Neural cell (in vitro differentiated cells): ENCODE results near the gene DHX16. TPM values are rescaled to one million over a fixed set of nuclear protein-coding genes. Genes with fewer than 3 reads are reported as not detected.

ENCODE experiments used
- H2AFZ ChIP-seq: fragments of 200-600, 300-800 bp; sonication (generic), shearing (Covaris generic); 2 replicates; pipeline ENCODE4 v1.6.0; 2014; ENCODE audit warnings: low read depth, mild to moderate bottlenecking, antibody characterized with exemption, low read length, moderate library complexity
- H3F3A ChIP-seq: fragments of 200-600 bp; shearing (Covaris generic); 2 replicates; pipeline ENCODE4 v1.6.1; 2016; ENCODE audit warnings: mild to moderate bottlenecking, moderate library complexity, mixed read lengths, antibody characterized with exemption, low read length; ENCODE audit not compliant: insufficient read depth, poor library complexity, severe bottlenecking
- H3K27ac ChIP-seq: fragments of 200-600, 300-800 bp; sonication (generic), shearing (Covaris generic); 2 replicates; pipeline ENCODE4 v1.5.1; 2014; ENCODE audit warnings: mild to moderate bottlenecking, low read length, moderate library complexity
- H3K27me3 ChIP-seq: fragments of 300-800, 200-600 bp; sonication (generic), shearing (Covaris generic); 2 replicates; pipeline ENCODE4 v1.6.0; 2014; ENCODE audit warnings: mild to moderate bottlenecking, low read depth, low read length, moderate library complexity; ENCODE audit not compliant: insufficient read depth
- H3K36me3 ChIP-seq: fragments of 300-800, 200-600 bp; sonication (generic), shearing (Covaris generic); 2 replicates; pipeline ENCODE4 v1.5.1; 2014; ENCODE audit warnings: mild to moderate bottlenecking, antibody characterized with exemption, low read length, moderate library complexity; ENCODE audit not compliant: insufficient read depth
- H3K4me2 ChIP-seq: fragments of 300-800, 200-600 bp; sonication (generic), shearing (Covaris generic); 2 replicates; pipeline ENCODE4 v1.6.0; 2014; ENCODE audit warnings: mild to moderate bottlenecking, low read length
- H3K4me3 ChIP-seq: fragments of 300-800, 200-600 bp; sonication (generic), shearing (Covaris generic); 2 replicates; pipeline ENCODE4 v1.5.1; 2014; ENCODE audit warnings: mild to moderate bottlenecking, low read length, moderate library complexity
- H3K79me2 ChIP-seq: fragments of 200-600 bp; shearing (Covaris generic); replicated peaks from 2 replicates; pipeline ENCODE4 v1.6.0; 2014; ENCODE audit warnings: mild to moderate bottlenecking, low read length, moderate library complexity; ENCODE audit not compliant: insufficient read depth
- H3K9ac ChIP-seq: fragments of 300-800, 200-600 bp; sonication (generic), shearing (Covaris generic); 2 replicates; pipeline ENCODE4 v1.6.1; 2016; ENCODE audit warnings: mild to moderate bottlenecking, low read length, mixed read lengths
- H3K9me2 ChIP-seq: fragments of 200-600 bp; shearing (Covaris generic); 2 replicates; pipeline ENCODE4 v1.6.1; 2016; ENCODE audit warnings: mild to moderate bottlenecking, low read length, mixed read lengths; ENCODE audit not compliant: insufficient read depth
- H3K9me3 ChIP-seq: fragments of 200-600, 300-800 bp; sonication (generic), shearing (Covaris generic); 2 replicates; pipeline ENCODE4 v1.6.1; 2016; ENCODE audit warnings: mild to moderate bottlenecking, mixed run types, low read length, moderate library complexity, mixed read lengths
- H4K20me1 ChIP-seq: fragments of 200-600 bp; shearing (Covaris generic); 2 replicates; pipeline ENCODE4 v1.6.1; 2016; ENCODE audit warnings: mild to moderate bottlenecking, mixed run types; ENCODE audit not compliant: insufficient read depth
- EP300 ChIP-seq: fragments of 450-650 bp; conservative IDR thresholded peaks from 2 replicates; pipeline ENCODE4 v1.6.1; 2014; ENCODE audit warnings: antibody characterized with exemption, mild to moderate bottlenecking, moderate library complexity; ENCODE audit not compliant: poor library complexity, severe bottlenecking
- EZH2 ChIP-seq: fragments of 200-600, 300-800 bp; shearing (Covaris generic), sonication (generic); IDR thresholded peaks from 2 replicates; pipeline ENCODE4 v1.6.1; 2014; ENCODE audit warnings: antibody characterized with exemption, low read length, borderline replicate concordance, mild to moderate bottlenecking; ENCODE audit not compliant: insufficient read depth, poor library complexity, severe bottlenecking
- MXI1 ChIP-seq: fragments of 450-650 bp; conservative IDR thresholded peaks from 2 replicates; pipeline ENCODE4 v1.6.1; 2014; ENCODE audit warnings: antibody characterized with exemption, mild to moderate bottlenecking; ENCODE audit not compliant: poor library complexity, severe bottlenecking
- POLR2AphosphoS5 ChIP-seq: IDR thresholded peaks from 2 replicates; pipeline ENCODE4 v1.6.1; 2012
- RAD21 ChIP-seq: fragments of 450-650 bp; conservative IDR thresholded peaks from 2 replicates; pipeline ENCODE4 v1.6.1; 2014; ENCODE audit warnings: antibody characterized with exemption, mild to moderate bottlenecking, moderate library complexity
- SMC3 ChIP-seq: fragments of 450-650 bp; conservative IDR thresholded peaks from 2 replicates; pipeline ENCODE4 v1.6.1; 2014; ENCODE audit warnings: antibody characterized with exemption, mild to moderate bottlenecking, moderate library complexity; ENCODE audit not compliant: poor library complexity
- TAF1 ChIP-seq: IDR thresholded peaks from 2 replicates; pipeline ENCODE4 v1.6.1; 2012; ENCODE audit warnings: low read depth
- polyA plus RNA-seq: library from polyadenylated mRNA; depleted of rRNA; stranded (reverse); fragments of >200 nt; gene quantifications from 2 replicates; pipeline ENCODE4 v1.2.3, GENCODE V29; 2014
- TF ChIP-seq, protein P1 (sequence below): fragments of 450-650 bp; IDR thresholded peaks from 2 replicates; pipeline ENCODE4 v1.5.1; 2014; ENCODE audit warnings: antibody characterized with exemption, mild to moderate bottlenecking, moderate library complexity; ENCODE audit not compliant: poor library complexity, severe bottlenecking
- TF ChIP-seq, protein P2 (sequence below): IDR thresholded peaks from 2 replicates; pipeline ENCODE4 v1.6.1; 2012; ENCODE audit warnings: borderline replicate concordance

The DHX16 gene
- polyA plus RNA-seq, 1 donor from 2014 or later, result 29.1 TPM

DNA sequence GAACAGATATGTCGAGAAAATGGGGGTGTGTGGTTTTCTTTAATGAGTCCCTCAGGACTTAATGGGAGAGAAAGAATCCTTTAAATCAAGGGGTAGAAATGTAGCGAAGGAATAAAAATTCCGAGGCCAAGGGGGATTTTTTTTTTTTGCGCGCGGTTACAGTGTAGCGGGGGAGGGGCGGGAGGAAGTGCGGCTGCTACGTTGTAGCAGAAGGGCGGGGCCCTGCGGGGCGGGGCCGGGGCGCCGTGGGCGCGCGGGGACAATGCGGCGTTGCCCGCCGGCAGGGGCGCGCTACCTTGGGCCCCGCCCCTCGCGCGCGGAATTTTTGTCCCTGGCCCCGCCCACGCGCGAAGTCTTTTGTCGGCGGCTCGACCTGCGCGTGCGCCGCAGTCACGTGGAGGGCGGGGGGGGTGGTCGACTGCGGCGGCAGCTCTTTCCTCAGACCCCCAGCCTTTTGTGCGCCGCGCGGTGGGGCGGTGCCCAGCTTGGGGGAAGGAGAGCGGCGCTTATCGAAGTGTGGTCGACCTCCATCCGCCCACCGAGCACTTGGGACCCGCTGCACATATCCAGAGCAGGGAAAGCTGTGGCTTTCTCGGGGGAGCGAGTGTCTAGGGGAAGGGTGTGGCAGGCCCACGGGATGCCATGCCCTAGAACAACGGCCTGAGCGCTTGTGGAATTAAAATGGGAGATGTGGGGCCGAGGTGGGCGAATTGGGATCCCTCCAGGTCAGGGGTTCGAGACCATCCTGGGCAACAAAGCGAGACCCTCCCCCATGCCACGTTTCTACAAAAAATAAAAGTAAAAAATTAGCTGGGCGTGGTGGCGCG lies 48.6 kb upstream of the DHX16 start:
- no peaks in the 10 kb centered on the region for H3K9me2 ChIP-seq
- H3K4me3 ChIP-seq, result peak overlapping the region; percentile 99
- no peaks in the 10 kb centered on the region for H3K9me3 ChIP-seq
- H3K9ac ChIP-seq, result peak overlapping the region; percentile 100
- H3K27ac ChIP-seq, result peak overlapping the region; percentile 100
- no peaks in the 10 kb centered on the region for H3K27me3 ChIP-seq
- no peak overlapping the region for H2AFZ ChIP-seq
- H3K79me2 ChIP-seq, result peaks cover 72% of the 10 kb centered on the region
- peak overlapping the region; percentile 93 for H3K4me2 ChIP-seq
- peaks cover 44% of the 10 kb centered on the region for H4K20me1 ChIP-seq
- H3K36me3 ChIP-seq, result peaks cover 6% of the 10 kb centered on the region
- H3F3A ChIP-seq, result peaks cover 17% of the 10 kb centered on the region
- peak; percentile 95 for TF ChIP-seq TAF1
- peak; percentile 45 for TF ChIP-seq EP300
- TF ChIP-seq, protein P1, sequence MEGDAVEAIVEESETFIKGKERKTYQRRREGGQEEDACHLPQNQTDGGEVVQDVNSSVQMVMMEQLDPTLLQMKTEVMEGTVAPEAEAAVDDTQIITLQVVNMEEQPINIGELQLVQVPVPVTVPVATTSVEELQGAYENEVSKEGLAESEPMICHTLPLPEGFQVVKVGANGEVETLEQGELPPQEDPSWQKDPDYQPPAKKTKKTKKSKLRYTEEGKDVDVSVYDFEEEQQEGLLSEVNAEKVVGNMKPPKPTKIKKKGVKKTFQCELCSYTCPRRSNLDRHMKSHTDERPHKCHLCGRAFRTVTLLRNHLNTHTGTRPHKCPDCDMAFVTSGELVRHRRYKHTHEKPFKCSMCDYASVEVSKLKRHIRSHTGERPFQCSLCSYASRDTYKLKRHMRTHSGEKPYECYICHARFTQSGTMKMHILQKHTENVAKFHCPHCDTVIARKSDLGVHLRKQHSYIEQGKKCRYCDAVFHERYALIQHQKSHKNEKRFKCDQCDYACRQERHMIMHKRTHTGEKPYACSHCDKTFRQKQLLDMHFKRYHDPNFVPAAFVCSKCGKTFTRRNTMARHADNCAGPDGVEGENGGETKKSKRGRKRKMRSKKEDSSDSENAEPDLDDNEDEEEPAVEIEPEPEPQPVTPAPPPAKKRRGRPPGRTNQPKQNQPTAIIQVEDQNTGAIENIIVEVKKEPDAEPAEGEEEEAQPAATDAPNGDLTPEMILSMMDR, result peak; percentile 66
- peak; percentile 80 for TF ChIP-seq POLR2AphosphoS5
- TF ChIP-seq SMC3, result no peak
- peak; percentile 83 for TF ChIP-seq MXI1

DNA sequence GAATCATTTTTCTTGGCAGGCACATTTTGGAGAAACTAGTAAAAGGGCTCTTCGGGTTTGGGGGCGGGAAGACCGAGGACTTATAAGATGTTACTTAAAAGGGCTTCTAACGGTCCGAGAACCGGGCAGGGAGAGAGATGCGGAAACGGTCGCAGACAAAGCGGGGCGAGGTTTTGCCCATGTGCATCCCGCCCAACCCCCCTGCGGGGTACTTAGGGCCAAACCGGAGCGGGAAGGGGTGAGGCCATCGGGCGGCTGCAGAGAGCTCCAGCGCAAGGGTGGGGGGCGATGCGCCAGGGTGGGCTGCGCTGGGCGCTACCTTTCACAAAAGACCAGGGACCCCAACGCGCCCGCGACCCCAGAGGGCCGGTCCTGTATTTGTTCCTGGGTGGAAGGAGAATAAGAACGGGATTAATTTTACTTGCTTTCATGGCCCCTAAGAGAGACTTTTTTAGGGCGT lies 48.0 kb upstream of the DHX16 start:
- Histone ChIP-seq H2AFZ (no peak overlapping the region), H3K9me3 (no peaks in the 10 kb centered on the region), H3F3A (peaks cover 17% of the 10 kb centered on the region), H3K79me2 (peaks cover 75% of the 10 kb centered on the region), H3K36me3 (peaks cover 6% of the 10 kb centered on the region), H3K4me2 (no peak overlapping the region), H3K9me2 (no peaks in the 10 kb centered on the region), H3K9ac (peak overlapping the region; percentile 100), H3K4me3 (peak overlapping the region; percentile 99), H3K27ac (peak overlapping the region; percentile 100), H4K20me1 (peaks cover 41% of the 10 kb centered on the region), H3K27me3 (no peaks in the 10 kb centered on the region)
- TF ChIP-seq EP300 (no peak), POLR2AphosphoS5 (peak; percentile 5)

DNA sequence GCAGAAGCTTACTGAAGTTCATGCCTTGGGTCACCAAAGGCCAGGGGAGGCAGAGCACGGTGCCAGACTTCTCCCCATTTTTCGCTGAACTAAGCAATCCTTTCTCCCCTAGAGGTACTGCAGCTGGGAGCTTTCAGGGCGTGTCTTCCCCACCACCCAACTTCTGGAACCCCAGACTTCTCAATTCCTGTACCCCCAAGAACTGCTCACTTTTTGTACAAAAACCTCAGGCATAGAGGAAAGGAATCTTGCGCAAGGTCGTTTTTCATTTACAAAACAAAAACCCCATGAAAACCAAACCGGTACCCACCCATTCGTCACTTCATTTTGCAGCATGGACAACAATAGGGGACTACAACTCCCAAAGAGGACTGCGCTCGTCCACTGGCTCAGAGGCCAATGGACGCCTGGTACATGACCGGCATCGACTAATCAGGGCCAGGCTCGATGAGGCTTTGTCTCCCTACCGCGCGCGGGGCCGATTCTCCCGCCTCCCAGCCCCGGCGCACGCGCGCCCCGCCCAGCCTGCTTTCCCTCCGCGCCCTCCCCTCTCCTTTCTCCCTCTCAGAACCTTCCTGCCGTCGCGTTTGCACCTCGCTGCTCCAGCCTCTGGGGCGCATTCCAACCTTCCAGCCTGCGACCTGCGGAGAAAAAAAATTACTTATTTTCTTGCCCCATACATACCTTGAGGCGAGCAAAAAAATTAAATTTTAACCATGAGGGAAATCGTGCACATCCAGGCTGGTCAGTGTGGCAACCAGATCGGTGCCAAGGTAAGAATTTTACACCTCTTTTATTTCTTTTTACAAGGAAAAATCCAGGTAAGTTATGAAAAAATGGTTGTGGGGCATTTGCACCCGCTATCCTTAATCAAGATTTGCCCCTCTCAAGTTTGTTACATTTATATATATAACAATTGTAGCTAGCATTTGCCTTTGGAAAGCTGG lies 47.3 kb upstream of the DHX16 start, which contains the start of gene TUBB:
Gene TUBB, plus strand, starts transcription at position 562 of the 947 bp plus-strand sequence. Its CDS starts 155 bp downstream, at position 717.
- Histone ChIP-seq H3K9me2 (no peaks in the 10 kb centered on the region), H2AFZ (peak within 1 kb of the TSS; percentile 42), H3K79me2 (peaks cover 70% of the 10 kb centered on the region), H3K27ac (peak within 1 kb of the TSS; percentile 100), H3K4me2 (peak within 1 kb of the TSS; percentile 77), H3K9me3 (no peaks in the 10 kb centered on the region), H3K4me3 (peak within 1 kb of the TSS; percentile 99), H3K9ac (peak within 1 kb of the TSS; percentile 100), H4K20me1 (peaks cover 34% of the 10 kb centered on the region), H3K27me3 (no peaks in the 10 kb centered on the region), H3K36me3 (peaks cover 6% of the 10 kb centered on the region), H3F3A (peaks cover 14% of the 10 kb centered on the region)
- peak; percentile 11 for TF ChIP-seq RAD21
- no peak for TF ChIP-seq EZH2
- TF ChIP-seq, protein P1, result peak; percentile 24
- peak; percentile 19 for TF ChIP-seq SMC3
- TF ChIP-seq TAF1, result peak; percentile 95
- peak; percentile 53 for TF ChIP-seq MXI1
- TF ChIP-seq, protein P2, sequence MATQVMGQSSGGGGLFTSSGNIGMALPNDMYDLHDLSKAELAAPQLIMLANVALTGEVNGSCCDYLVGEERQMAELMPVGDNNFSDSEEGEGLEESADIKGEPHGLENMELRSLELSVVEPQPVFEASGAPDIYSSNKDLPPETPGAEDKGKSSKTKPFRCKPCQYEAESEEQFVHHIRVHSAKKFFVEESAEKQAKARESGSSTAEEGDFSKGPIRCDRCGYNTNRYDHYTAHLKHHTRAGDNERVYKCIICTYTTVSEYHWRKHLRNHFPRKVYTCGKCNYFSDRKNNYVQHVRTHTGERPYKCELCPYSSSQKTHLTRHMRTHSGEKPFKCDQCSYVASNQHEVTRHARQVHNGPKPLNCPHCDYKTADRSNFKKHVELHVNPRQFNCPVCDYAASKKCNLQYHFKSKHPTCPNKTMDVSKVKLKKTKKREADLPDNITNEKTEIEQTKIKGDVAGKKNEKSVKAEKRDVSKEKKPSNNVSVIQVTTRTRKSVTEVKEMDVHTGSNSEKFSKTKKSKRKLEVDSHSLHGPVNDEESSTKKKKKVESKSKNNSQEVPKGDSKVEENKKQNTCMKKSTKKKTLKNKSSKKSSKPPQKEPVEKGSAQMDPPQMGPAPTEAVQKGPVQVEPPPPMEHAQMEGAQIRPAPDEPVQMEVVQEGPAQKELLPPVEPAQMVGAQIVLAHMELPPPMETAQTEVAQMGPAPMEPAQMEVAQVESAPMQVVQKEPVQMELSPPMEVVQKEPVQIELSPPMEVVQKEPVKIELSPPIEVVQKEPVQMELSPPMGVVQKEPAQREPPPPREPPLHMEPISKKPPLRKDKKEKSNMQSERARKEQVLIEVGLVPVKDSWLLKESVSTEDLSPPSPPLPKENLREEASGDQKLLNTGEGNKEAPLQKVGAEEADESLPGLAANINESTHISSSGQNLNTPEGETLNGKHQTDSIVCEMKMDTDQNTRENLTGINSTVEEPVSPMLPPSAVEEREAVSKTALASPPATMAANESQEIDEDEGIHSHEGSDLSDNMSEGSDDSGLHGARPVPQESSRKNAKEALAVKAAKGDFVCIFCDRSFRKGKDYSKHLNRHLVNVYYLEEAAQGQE, result peak; percentile 98
- peak; percentile 99 for TF ChIP-seq POLR2AphosphoS5
- no peak for TF ChIP-seq EP300
